ENCODE data around the gene MLX.
"Not testable (repeated sequence)": the region's sequence is repeated elsewhere in the genome, so short reads cannot be mapped to it uniquely, and the experiment has no call there.

MLX gene

DNA sequence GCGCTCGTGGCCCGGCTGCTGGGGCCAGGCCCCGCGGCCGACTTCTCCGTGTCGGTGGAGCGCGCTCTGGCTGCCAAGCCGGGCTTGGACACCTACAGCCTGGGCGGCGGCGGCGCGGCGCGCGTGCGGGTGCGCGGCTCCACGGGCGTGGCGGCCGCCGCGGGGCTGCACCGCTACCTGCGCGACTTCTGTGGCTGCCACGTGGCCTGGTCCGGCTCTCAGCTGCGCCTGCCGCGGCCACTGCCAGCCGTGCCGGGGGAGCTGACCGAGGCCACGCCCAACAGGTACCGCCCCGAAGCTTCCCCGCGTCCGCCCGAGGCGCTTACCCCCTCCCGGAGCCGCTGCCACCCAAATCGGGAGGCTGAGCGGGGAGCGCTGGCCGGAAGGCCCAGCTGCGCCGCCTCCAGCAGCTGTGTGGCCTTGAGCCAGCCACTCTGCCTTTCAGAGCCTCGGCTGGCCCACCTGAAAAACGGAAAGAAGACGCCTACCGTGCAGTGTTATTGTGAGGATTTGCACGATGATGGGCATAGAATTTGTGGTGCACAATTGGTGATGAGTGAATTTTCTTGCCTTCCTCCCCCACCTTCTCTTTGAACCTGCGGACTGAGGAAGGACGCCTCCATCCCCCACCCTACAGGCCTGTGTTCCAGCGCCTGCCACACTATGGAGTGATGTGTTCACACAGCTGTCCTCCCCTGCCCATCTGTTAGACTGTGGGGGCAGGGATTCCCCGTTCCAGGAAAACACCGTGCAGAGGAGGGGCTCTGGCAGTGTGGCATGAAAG is 30.3 kb upstream of the MLX start:
- DNase-seq (ENCODE audit: low spot score), result peak; percentile 97

DNA sequence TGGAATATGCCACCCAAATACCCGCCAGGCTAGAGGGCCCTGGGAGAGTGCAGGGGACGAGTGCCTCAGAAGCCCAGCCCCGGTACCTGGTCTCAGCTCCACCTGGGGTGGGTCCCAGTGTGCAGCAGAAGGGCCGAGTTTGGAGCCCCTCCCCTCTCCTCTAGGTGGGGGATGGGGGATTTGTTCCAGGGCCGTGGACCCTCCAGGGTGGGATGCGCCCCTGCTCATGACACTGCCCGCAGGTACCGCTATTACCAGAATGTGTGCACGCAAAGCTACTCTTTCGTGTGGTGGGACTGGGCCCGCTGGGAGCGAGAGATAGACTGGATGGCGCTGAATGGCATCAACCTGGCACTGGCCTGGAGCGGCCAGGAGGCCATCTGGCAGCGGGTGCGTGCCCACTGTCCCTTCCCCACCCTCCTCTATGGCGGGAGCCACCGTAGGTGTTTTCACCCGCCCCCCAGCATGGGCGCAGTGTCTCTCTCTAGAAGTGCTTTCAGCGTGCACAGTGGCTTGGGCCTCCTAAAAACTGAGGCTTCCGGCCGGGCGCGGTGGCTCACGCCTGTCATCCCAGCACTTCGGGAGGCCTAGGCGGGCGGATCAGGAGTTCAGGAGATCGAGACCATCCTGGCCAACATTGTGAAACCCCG is 29.6 kb upstream of the MLX start:
- DNase-seq (ENCODE audit: low spot score), result peak; percentile 45

DNA sequence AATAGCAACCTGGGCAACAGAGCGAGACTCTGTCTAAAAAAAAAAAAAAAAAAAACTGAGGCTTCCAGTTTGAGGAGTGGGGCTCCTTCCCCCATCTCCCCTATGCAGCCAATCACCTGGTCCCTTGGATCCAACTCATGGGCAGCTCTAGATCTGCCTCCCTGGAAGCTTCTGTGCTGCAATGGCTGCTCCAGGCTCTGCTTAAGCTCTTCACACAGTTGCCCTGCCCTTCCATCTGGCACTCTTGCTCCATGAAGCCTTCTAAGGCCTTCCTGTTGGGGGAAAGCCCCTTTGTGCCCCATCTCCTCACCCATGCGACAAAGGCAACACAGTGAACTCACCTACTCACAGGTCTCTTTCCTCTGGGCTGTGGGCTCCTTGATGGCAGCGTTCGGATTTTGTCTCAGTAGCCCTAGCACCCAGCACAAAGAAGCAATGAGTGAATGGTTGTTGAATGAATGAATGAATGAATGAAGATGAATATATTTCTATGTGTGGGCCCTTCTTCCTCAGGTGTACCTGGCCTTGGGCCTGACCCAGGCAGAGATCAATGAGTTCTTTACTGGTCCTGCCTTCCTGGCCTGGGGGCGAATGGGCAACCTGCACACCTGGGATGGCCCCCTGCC is 29.0 kb upstream of the MLX start:
- no peak for DNase-seq (ENCODE audit: low spot score)

DNA sequence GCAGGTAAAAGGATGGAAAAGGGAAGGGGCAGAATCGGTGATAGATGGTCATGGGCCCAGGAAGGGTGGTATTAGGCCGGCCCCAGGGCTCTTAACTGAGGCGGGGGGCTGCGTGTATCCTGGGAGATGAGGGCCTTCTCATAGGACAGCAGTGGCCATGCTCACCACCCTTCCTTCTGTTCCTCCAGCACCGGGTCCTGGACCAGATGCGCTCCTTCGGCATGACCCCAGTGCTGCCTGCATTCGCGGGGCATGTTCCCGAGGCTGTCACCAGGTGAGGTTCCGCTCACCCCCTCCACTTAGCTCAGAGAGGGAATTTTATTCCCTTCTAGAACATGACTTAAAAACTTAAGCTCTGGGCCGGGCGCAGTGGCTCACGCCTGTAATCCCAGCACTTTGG is 28.4 kb upstream of the MLX start:
- DNase-seq (ENCODE audit: low spot score), result no peak

DNA sequence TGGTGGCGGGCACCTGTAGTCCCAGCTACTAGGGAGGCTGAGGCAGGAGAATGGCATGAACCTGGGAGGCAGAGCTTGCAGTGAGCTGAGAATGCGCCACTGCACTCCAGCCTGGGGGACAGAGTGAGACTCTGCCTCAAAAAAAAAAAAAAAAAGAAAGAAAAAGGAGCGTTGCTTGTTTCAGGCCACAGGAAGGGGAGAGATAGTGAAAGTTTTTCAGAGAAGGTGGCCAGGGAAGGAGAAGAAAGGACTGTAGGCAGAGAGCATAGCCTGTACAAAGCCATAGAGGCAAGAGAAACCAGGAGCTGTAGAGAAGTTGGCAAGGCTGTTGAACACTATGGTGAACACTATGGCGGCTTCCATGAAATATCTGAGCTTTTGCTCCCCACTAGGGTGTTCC is 26.3 kb upstream of the MLX start:
- DNase-seq (ENCODE audit: low spot score), result not testable (repeated sequence)

DNA sequence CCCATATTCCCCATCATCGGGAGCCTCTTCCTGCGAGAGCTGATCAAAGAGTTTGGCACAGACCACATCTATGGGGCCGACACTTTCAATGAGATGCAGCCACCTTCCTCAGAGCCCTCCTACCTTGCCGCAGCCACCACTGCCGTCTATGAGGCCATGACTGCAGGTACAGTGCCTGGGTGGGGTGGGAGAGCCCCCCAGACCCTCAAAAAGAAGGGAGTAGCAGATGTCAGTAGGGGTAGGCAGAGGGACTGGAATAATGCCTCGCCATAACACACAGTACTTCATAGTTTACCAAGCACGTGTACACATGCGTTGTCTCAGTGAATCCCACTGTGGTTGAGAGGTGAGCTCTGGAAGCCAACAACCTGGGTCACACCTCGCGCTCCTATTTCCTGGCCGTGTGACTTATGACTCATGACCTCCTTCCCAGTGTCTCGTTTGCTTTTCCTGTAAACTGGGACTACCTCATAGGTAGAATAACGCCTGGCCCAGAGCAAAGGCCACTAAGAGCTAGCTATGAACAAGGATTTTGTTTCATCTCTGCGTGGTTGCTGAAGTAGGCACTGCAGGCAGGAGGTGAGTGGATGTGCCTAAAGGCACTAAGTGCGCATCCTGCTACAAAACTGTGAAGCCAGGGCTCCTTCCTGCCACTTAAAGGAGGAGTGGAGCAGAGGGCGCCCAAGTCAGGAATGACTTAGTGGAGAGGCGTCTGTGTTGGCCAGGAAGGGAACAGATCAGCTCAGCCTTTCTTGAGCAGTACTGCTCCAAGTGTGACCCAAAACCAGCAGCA is 25.7 kb upstream of the MLX start:
- DNase-seq (ENCODE audit: low spot score), result no peak

DNA sequence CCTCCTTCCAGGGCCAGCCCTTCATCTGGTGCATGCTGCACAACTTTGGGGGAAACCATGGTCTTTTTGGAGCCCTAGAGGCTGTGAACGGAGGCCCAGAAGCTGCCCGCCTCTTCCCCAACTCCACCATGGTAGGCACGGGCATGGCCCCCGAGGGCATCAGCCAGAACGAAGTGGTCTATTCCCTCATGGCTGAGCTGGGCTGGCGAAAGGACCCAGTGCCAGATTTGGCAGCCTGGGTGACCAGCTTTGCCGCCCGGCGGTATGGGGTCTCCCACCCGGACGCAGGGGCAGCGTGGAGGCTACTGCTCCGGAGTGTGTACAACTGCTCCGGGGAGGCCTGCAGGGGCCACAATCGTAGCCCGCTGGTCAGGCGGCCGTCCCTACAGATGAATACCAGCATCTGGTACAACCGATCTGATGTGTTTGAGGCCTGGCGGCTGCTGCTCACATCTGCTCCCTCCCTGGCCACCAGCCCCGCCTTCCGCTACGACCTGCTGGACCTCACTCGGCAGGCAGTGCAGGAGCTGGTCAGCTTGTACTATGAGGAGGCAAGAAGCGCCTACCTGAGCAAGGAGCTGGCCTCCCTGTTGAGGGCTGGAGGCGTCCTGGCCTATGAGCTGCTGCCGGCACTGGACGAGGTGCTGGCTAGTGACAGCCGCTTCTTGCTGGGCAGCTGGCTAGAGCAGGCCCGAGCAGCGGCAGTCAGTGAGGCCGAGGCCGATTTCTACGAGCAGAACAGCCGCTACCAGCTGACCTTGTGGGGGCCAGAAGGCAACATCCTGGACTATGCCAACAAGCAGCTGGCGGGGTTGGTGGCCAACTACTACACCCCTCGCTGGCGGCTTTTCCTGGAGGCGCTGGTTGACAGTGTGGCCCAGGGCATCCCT is 23.5 kb upstream of the MLX start:
- DNase-seq (ENCODE audit: low spot score), result no peak

DNA sequence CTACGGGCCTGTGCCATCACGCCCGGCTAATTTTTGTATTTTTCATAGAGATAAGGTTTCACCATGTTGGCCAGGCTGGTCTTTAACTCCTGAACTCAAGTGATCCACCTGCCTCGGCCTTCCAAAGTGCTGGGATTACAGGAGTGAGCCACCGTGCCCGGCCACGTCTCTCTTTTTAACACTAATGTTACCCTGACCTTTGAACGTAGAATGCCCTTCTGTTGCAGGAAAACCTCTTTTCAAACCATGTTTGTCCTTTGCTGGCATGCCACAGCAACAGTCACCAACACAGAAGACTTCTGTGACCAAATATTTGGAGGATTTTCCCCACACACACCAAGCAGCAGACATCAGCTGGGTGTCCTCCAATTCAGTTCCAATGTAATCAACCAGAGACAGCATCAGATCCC is 22.0 kb upstream of the MLX start:
- DNase-seq (ENCODE audit: low spot score), result no peak

DNA sequence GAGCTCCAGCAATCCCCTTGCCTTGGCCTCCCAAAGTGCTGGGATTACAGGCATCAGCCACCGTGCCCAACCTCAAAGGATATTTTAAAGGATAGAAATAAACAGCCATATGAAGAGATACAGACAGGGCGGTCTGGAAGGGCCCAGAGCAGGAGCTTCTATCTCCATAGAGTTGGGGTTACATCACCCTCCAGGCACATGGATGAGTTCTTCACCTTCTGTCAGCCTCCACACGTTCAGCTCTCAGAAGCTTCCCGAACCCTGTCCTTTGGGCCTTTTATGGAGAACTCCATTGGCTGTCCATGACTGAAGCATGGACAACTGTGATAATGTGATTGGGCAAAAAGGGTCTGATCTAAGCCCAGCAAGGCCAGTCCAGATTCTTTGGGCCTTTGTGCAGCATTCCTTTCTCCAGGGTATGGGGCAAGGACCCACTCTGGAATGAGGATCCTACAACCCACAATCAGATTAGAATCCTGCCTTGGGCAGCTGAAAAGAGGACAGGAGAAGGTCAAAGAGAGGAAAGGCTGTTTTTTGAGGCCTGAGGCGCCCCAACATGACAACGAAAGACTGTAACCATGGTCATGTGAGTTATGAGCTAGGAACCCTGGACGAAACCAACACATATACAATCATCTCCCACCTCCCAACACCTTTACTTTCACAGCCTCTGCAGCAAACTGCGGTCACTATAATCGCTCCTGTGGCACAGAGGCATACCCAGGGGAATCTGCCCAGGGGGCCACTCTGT is 21.0 kb upstream of the MLX start:
- DNase-seq (ENCODE audit: low spot score), result not testable (repeated sequence)

DNA sequence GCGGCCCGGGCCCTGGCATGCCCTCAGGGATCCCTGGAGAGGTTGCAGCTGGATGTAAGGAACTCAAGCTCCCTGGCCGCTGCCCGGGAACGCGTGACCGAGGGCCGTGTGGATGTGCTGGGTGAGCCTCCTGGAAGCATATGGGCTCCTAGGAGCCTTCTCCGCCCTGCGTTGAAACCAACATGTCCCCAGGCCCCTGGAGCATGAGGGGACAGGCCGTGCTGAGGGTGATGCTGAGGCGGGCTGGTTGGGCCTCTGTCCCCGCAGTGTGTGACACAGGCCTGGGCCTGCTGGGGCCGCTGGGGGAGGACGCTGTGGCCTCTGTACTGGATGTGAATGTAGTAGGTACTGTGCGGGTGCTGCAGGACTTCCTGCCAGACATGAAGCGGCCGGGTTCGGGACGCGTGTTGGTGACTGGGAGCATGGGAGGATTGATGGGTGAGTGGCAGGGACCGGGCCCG is 19.9 kb upstream of the MLX start:
- DNase-seq (ENCODE audit: low spot score), result no peak

DNA sequence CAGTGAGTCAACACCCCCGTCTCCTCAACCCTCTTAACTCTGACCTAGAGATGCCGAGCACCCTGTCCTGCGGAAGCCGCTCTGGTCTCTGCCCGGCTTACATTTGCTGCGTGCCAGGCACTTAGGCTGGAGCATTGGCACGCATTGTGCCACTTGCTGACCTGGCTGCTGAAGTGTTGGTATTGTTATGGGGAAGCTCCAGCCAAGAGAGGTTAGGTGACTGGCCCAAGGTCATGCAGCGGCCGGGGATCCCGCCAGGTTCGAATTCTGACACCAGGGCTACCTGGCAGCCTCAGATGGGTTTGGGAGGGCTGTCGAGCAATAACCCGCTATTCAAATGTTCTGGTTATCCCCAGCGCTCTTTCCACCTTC is 19.2 kb upstream of the MLX start:
- DNase-seq (ENCODE audit: low spot score), result no peak

DNA sequence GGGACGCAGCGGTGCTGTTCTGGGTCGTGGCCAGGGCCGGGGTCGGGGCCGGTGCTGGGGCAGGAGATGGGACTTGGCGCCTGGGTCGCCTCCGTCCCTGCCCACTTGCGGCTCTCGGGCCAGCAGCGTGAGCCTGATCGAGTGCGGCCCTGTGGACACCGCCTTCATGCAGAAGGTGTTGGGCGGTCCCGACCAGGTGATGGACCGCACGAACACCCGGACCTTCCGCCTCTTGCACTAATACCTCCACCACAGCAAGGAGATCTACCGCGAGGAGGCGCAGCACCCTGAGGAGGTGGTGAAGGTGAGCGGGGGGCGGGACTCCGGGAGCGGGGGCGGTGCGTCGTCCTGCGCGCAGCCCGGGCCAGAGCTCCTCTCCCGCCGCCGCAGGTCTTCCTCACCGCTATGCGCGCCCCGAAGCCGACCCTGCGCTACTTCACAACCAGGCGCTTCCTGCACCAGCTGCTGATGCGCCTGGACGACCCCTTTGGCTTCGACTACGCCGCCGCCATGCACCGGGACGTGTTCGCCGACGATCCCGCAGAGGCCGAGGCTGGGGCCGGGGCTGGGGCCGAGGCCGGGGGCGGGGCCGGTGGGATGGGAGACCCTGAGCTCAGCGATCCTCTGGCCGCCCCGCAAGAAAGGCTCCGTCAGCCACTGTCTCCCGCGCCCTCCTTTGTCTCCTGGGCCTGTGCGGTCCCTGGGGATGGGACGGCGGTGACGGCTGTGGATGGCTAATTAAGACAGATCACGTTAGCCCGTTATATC is 18.6 kb upstream of the MLX start:
- peak; percentile 93 for DNase-seq (ENCODE audit: low spot score)

DNA sequence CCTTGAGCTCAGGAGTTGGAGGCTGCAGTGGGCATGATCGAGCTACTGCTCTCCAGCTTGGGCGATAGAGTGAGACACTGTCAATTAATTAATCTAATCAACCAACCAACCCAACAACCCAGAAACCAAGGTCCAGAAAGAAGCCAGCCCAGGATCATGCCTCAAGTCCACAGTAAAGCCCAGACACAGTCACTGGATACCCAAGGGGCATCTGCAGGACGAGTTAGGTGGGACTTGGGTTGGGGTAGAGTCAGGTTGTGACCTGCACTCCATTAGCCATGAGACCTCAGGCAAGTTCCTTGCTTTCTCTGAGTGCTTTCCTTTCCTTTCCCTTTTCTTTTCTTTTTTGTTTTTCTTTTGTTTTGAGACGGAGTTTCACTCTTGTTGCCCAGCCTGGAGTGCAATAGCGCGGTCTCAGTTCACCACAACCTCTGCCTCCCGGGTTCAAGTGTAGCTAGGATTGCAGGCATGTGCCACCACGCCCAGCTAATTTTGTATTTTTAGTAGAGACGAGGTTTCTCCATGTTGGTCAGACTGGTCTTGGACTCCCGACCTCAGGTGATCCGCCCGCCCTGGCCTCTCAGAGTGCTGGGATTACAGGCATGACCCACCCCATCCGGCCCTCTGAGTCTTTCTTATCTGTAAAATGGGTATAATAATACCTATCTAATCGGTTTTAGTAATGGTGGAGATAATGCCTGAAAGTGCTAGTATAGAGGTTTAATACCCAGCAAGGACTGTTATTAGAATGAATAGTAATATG is 17.7 kb upstream of the MLX start:
- DNase-seq (ENCODE audit: low spot score), result no peak

DNA sequence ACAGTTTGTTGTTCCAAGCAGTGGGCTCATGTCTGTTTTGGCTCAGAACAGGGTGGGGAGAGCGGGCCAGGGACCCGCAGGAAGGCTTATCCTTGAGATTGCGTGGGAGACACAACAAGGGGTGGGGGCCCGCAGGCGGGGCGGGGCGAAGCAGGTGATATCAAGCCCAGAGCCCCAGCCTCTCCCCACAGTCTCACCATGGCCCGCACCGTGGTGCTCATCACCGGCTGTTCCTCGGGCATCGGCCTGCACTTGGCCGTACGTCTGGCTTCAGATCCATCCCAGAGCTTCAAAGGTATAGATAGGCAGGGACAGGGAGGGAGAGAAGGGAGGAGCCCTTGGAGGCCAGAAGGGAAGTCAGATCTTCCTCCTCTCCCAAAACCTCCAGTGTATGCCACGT is 14.2 kb upstream of the MLX start, which contains the start of gene HSD17B1:
HSD17B1 (plus strand) TSS at position 188 of the 400 bp plus-strand sequence; CDS start at position 199, 11 bp downstream.
- not testable (repeated sequence) for DNase-seq (ENCODE audit: low spot score)

DNA sequence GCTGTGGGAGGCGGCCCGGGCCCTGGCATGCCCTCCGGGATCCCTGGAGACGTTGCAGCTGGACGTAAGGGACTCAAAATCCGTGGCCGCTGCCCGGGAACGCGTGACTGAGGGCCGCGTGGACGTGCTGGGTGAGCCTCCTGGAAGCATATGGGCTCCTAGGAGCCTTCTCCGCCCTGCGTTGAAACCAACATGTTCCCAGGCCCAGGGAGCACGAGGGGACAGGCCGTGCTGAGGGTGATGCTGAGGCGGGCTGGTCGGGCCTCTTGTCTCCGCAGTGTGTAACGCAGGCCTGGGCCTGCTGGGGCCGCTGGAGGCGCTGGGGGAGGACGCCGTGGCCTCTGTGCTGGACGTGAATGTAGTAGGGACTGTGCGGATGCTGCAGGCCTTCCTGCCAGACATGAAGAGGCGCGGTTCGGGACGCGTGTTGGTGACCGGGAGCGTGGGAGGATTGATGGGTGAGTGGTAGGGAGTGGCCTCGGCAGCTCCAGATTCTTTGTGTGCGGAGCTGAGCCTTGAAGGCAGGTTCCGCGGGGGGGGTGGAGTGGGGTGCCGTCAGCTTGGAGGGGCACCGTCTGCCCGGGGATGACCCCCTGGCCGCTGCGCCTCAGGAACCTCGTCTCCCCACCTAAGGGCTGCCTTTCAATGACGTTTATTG is 13.6 kb upstream of the MLX start:
- no peak for DNase-seq (ENCODE audit: low spot score)

DNA sequence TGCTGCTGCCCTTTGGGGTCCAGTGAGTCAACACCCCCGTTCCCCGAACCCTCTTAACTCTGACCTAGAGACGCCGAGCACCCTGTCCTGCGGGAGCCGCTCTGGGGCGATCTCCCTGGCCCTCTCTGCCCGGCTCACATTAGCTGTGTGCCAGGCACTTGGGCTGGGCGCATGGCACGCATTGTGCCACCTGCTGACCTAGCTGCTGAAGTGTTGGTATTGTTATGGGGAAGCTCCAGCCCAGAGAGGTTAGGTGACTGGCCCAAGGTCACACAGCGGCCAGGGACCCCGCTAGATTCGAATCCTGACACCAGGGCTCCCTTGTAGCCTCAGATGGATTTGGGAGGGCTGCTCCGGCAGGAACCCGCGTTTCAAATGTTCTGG is 13.0 kb upstream of the MLX start:
- no peak for DNase-seq (ENCODE audit: low spot score)

DNA sequence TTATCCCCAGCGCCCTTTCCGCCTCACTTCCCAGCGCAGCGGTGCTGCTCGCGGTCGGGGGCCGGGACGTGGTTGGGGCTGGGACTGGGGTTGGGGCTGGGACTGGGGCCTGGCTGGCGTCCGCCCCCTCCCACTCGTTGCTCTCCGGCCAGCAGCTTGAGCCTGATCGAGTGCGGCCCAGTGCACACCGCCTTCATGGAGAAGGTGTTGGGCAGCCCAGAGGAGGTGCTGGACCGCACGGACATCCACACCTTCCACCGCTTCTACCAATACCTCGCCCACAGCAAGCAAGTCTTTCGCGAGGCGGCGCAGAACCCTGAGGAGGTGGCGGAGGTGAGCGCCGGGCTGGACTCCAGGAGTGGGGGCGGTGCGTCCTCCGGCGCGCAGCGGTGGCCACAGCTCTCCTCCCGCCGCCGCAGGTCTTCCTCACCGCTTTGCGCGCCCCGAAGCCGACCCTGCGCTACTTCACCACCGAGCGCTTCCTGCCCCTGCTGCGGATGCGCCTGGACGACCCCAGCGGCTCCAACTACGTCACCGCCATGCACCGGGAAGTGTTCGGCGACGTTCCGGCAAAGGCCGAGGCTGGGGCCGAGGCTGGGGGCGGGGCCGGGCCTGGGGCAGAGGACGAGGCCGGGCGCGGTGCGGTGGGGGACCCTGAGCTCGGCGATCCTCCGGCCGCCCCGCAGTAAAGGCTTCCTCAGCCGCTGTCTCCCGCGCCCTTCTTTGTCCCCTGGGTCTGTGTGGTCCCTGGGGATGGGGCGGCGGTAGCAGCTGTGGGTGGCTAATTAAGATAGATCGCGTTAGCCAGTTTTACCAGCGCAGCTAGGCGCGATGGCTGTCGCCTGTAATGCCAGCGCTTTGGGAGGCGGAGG is 12.4 kb upstream of the MLX start:
- peak; percentile 92 for DNase-seq (ENCODE audit: low spot score)

Measured in iPS-NIHi11 (cell line).